SK-N-SH treated with all-trans-retinoic acid at 6 μM for 48 hours (cell line): ENCODE results near the gene OR9G4.

ENCODE experiments used
- ATAC-seq: fragments of 200-7000 bp; cut with Tn5 transposase; 3 replicates; pipeline ENCODE4 v1.9.1; 2020; ENCODE audit warnings: mild to moderate bottlenecking, moderate library complexity
- ARNTL ChIP-seq: fragments of 450-650 bp; formaldehyde crosslinking; IDR thresholded peaks from 2 replicates; pipeline ENCODE4 v1.5.0; 2020; ENCODE audit warnings: low read depth, mild to moderate bottlenecking, moderate library complexity, borderline replicate concordance
- BACH2 ChIP-seq: fragments of 250-450 bp; sonication (Bioruptor Pico); IDR thresholded peaks from 2 replicates; pipeline ENCODE4 v1.9.0; 2021; ENCODE audit warnings: mild to moderate bottlenecking, borderline replicate concordance
- CREB5 ChIP-seq: fragments of 250-450 bp; sonication (Bioruptor Pico); IDR thresholded peaks from 2 replicates; pipeline ENCODE4 v1.5.1; 2020; ENCODE audit warnings: low read depth, mild to moderate bottlenecking, moderate library complexity
- CSDC2 ChIP-seq: fragments of 250-450 bp; sonication (Bioruptor Pico); IDR thresholded peaks from 2 replicates; pipeline ENCODE4 v1.5.0; 2020; ENCODE audit warnings: mild to moderate bottlenecking, moderate library complexity
- ESRRG ChIP-seq: fragments of 250-450 bp; sonication (Bioruptor Pico); IDR thresholded peaks from 2 replicates; pipeline ENCODE4 v1.6.1; 2021; ENCODE audit warnings: mild to moderate bottlenecking
- GLIS3 ChIP-seq: fragments of 250-450 bp; sonication (Bioruptor Pico); IDR thresholded peaks from 2 replicates; pipeline ENCODE4 v1.5.0; 2020; ENCODE audit warnings: mild to moderate bottlenecking, moderate library complexity
- OSR1 ChIP-seq: fragments of 250-450 bp; sonication (Bioruptor Pico); IDR thresholded peaks from 2 replicates; pipeline ENCODE4 v1.8.0; 2022; ENCODE audit warnings: moderate library complexity, mild to moderate bottlenecking, inconsistent platforms
- PATZ1 ChIP-seq: fragments of 250-450 bp; sonication (Bioruptor Pico); IDR thresholded peaks from 2 replicates; pipeline ENCODE4 v1.8.0; 2020; ENCODE audit warnings: mild to moderate bottlenecking, moderate library complexity, borderline replicate concordance
- POU6F1 ChIP-seq: fragments of 250-450 bp; sonication (Bioruptor Pico); IDR thresholded peaks from 2 replicates; pipeline ENCODE4 v1.8.0; 2021; ENCODE audit warnings: low read depth, mild to moderate bottlenecking, moderate library complexity, borderline replicate concordance
- PPARA ChIP-seq: fragments of 250-450 bp; sonication (Bioruptor Pico); IDR thresholded peaks from 2 replicates; pipeline ENCODE4 v1.5.0; 2020; ENCODE audit warnings: mild to moderate bottlenecking, borderline replicate concordance
- RARB ChIP-seq: fragments of 250-450 bp; sonication (Bioruptor Pico); IDR thresholded peaks from 2 replicates; pipeline ENCODE4 v1.8.0; 2021; ENCODE audit warnings: mild to moderate bottlenecking, moderate library complexity
- SNAI2 ChIP-seq: fragments of 250-450 bp; sonication (Bioruptor Pico); IDR thresholded peaks from 2 replicates; pipeline ENCODE4 v1.5.0; 2020; ENCODE audit warnings: mild to moderate bottlenecking, moderate library complexity
- TCF4 ChIP-seq: fragments of 250-450 bp; sonication (Bioruptor Pico); IDR thresholded peaks from 2 replicates; pipeline ENCODE4 v1.8.0; 2021; ENCODE audit warnings: mild to moderate bottlenecking, moderate library complexity, borderline replicate concordance
- TOX ChIP-seq: fragments of 250-450 bp; sonication (Bioruptor Pico); IDR thresholded peaks from 2 replicates; pipeline ENCODE4 v1.8.0; 2021; ENCODE audit warnings: mild to moderate bottlenecking, moderate library complexity, borderline replicate concordance
- ZC3H10 ChIP-seq: fragments of 250-450 bp; sonication (Bioruptor Pico); IDR thresholded peaks from 2 replicates; pipeline ENCODE4 v1.5.1; 2021; ENCODE audit warnings: mild to moderate bottlenecking, moderate library complexity
- ZFP3 ChIP-seq: fragments of 250-450 bp; sonication (Bioruptor Pico); IDR thresholded peaks from 2 replicates; pipeline ENCODE4 v1.5.0; 2020; ENCODE audit warnings: mild to moderate bottlenecking, moderate library complexity
- ZFP30 ChIP-seq: fragments of 450-650 bp; formaldehyde crosslinking; IDR thresholded peaks from 2 replicates; pipeline ENCODE4 v1.5.0; 2022; ENCODE audit warnings: mild to moderate bottlenecking, moderate library complexity
- ZNF565 ChIP-seq: fragments of 450-650 bp; formaldehyde crosslinking; conservative IDR thresholded peaks from 2 replicates; pipeline ENCODE4 v1.5.0; 2020; ENCODE audit warnings: low read depth, mild to moderate bottlenecking, moderate library complexity
- ZNF70 ChIP-seq: fragments of 450-650 bp; formaldehyde crosslinking; IDR thresholded peaks from 2 replicates; pipeline ENCODE4 v1.5.0; 2020; ENCODE audit warnings: mild to moderate bottlenecking, moderate library complexity
- ZNF8 ChIP-seq: fragments of 450-650 bp; formaldehyde crosslinking; IDR thresholded peaks from 2 replicates; pipeline ENCODE4 v1.5.0; 2020; ENCODE audit warnings: mild to moderate bottlenecking, moderate library complexity
- TF ChIP-seq, protein P1 (sequence below): fragments of 250-450 bp; sonication (Bioruptor Pico); IDR thresholded peaks from 2 replicates; pipeline ENCODE4 v1.5.1; 2021; ENCODE audit warnings: mild to moderate bottlenecking, moderate library complexity
- TF ChIP-seq, protein P2 (sequence below): fragments of 250-450 bp; sonication (Bioruptor Pico); IDR thresholded peaks from 2 replicates; pipeline ENCODE4 v1.5.0; 2020; ENCODE audit warnings: mild to moderate bottlenecking, moderate library complexity

OR9G4 gene

DNA sequence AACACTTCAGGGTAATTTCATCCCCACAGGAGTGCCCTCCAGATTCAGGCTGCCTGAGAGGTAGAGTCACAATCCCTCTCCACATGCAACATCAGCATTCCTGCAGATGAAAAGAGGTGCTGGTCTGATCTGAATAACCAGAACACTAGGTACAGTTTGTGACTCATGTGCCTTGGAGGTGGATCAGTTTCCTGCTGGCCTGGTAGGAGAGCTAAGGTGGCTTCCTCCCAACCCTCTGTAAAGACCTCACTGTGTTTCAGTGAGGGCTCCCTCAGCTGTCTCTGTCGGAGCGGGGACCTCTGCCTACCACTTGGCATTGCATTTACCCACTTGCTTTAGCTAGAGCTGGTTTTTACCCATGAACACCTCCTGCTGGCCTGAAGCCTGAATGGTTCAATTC is 42.0 kb downstream of the OR9G4 start (continued):
- TF ChIP-seq PPARA (CRISPR knock-in tag) = no peak
- TF ChIP-seq CSDC2 (CRISPR knock-in tag) = no peak
- no peak for TF ChIP-seq BACH2

GRCh38 chr11:56705784-56706396 is 42.6 kb downstream of the OR9G4 start:
- ATAC-seq = no peak
- TF ChIP-seq RARB (no peak), ZNF70 (CRISPR knock-in tag) (no peak), TOX (CRISPR knock-in tag) (no peak), ZFP3 (no peak), ESRRG (no peak), OSR1 (CRISPR knock-in tag) (no peak), PATZ1 (CRISPR knock-in tag) (no peak), BACH2 (no peak), POU6F1 (CRISPR knock-in tag) (no peak), ZC3H10 (no peak)

GRCh38 chr11:56700914-56701485 is 47.5 kb downstream of the OR9G4 start:
- no peak for ATAC-seq
- TF ChIP-seq GLIS3 (CRISPR knock-in tag) (no peak), TCF4 (no peak)

GRCh38 chr11:56700242-56700913 is 48.1 kb downstream of the OR9G4 start:
- TF ChIP-seq, protein P1, sequence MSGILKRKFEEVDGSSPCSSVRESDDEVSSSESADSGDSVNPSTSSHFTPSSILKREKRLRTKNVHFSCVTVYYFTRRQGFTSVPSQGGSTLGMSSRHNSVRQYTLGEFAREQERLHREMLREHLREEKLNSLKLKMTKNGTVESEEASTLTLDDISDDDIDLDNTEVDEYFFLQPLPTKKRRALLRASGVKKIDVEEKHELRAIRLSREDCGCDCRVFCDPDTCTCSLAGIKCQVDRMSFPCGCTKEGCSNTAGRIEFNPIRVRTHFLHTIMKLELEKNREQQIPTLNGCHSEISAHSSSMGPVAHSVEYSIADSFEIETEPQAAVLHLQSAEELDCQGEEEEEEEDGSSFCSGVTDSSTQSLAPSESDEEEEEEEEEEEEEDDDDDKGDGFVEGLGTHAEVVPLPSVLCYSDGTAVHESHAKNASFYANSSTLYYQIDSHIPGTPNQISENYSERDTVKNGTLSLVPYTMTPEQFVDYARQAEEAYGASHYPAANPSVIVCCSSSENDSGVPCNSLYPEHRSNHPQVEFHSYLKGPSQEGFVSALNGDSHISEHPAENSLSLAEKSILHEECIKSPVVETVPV (CRISPR knock-in tag) = no peak
- TF ChIP-seq PPARA (CRISPR knock-in tag) (no peak), RARB (no peak), SNAI2 (no peak), POU6F1 (CRISPR knock-in tag) (no peak), TOX (CRISPR knock-in tag) (no peak), ZNF565 (no peak), OSR1 (CRISPR knock-in tag) (no peak), ESRRG (no peak), CREB5 (CRISPR knock-in tag) (no peak), ARNTL (no peak), ZC3H10 (no peak), TCF4 (no peak), ZNF8 (CRISPR knock-in tag) (no peak), ZFP30 (CRISPR knock-in tag) (no peak), ZFP3 (no peak), GLIS3 (CRISPR knock-in tag) (no peak), PATZ1 (CRISPR knock-in tag) (no peak)
- TF ChIP-seq, protein P2, sequence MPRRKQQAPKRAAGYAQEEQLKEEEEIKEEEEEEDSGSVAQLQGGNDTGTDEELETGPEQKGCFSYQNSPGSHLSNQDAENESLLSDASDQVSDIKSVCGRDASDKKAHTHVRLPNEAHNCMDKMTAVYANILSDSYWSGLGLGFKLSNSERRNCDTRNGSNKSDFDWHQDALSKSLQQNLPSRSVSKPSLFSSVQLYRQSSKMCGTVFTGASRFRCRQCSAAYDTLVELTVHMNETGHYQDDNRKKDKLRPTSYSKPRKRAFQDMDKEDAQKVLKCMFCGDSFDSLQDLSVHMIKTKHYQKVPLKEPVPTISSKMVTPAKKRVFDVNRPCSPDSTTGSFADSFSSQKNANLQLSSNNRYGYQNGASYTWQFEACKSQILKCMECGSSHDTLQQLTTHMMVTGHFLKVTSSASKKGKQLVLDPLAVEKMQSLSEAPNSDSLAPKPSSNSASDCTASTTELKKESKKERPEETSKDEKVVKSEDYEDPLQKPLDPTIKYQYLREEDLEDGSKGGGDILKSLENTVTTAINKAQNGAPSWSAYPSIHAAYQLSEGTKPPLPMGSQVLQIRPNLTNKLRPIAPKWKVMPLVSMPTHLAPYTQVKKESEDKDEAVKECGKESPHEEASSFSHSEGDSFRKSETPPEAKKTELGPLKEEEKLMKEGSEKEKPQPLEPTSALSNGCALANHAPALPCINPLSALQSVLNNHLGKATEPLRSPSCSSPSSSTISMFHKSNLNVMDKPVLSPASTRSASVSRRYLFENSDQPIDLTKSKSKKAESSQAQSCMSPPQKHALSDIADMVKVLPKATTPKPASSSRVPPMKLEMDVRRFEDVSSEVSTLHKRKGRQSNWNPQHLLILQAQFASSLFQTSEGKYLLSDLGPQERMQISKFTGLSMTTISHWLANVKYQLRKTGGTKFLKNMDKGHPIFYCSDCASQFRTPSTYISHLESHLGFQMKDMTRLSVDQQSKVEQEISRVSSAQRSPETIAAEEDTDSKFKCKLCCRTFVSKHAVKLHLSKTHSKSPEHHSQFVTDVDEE = no peak
- ATAC-seq = no peak
